Measurements from ENCODE around the gene EMID1.

EMID1 gene

GRCh38 chr22:29260601-29261315 lies 55.1 kb downstream of the EMID1 start:
- DNase-seq (ENCODE audit: low read depth) = no peak

- DNase-seq (ENCODE audit: low read depth) = no peak
These were observed 58.1 kb downstream of the EMID1 start for GRCh38 chr22:29263791-29264276.

GRCh38 chr22:29265305-29265704 lies 59.6 kb downstream of the EMID1 start:
- no peak for DNase-seq (ENCODE audit: low read depth)

- no peak for DNase-seq (ENCODE audit: low read depth)
These were observed 60.2 kb downstream of the EMID1 start for GRCh38 chr22:29265929-29266328.

- DNase-seq (ENCODE audit: low read depth) = no peak
These were observed 61.1 kb downstream of the EMID1 start for GRCh38 chr22:29266564-29267461.

GRCh38 chr22:29267462-29267857 lies 61.8 kb downstream of the EMID1 start:
- no peak for DNase-seq (ENCODE audit: low read depth)

GRCh38 chr22:29267858-29268510 lies 62.3 kb downstream of the EMID1 start, which contains the start of the genes EWSR1 and RHBDD3:
Gene EWSR1, plus strand, starts transcription at chr22:29268268. Its CDS starts 69 bp downstream, at chr22:29268337.
Gene RHBDD3, minus strand, starts transcription at chr22:29267981. Its CDS starts 2,355 bp downstream, at chr22:29265626.
- peak; percentile 93 for DNase-seq (ENCODE audit: low read depth)

- DNase-seq (ENCODE audit: low read depth) = peak; percentile 21
These were observed 63.0 kb downstream of the EMID1 start for GRCh38 chr22:29268511-29269229.

GRCh38 chr22:29269230-29269604 lies 63.5 kb downstream of the EMID1 start:
- no peak for DNase-seq (ENCODE audit: low read depth)

GRCh38 chr22:29269731-29270474 lies 64.2 kb downstream of the EMID1 start:
- DNase-seq (ENCODE audit: low read depth) = no peak

- DNase-seq (ENCODE audit: low read depth) = no peak
These were observed 65.0 kb downstream of the EMID1 start for GRCh38 chr22:29270475-29271271.

- no peak for DNase-seq (ENCODE audit: low read depth)
These were observed 66.9 kb downstream of the EMID1 start for GRCh38 chr22:29272624-29273023.

GRCh38 chr22:29275167-29275566 lies 69.5 kb downstream of the EMID1 start:
- DNase-seq (ENCODE audit: low read depth) = no peak

- no peak for DNase-seq (ENCODE audit: low read depth)
These were observed 70.3 kb downstream of the EMID1 start for GRCh38 chr22:29275819-29276565.

- no peak for DNase-seq (ENCODE audit: low read depth)
These were observed 72.2 kb downstream of the EMID1 start for GRCh38 chr22:29277927-29278326.

GRCh38 chr22:29284196-29284595 lies 78.5 kb downstream of the EMID1 start:
- no peak for DNase-seq (ENCODE audit: low read depth)

- DNase-seq (ENCODE audit: low read depth) = no peak
These were observed 83.1 kb downstream of the EMID1 start for GRCh38 chr22:29288837-29289236.

GRCh38 chr22:29290061-29290460 lies 84.4 kb downstream of the EMID1 start:
- no peak for DNase-seq (ENCODE audit: low read depth)

- no peak for DNase-seq (ENCODE audit: low read depth)
These were observed 85.5 kb downstream of the EMID1 start for GRCh38 chr22:29291215-29291614.

All from stimulated activated CD8-positive, alpha-beta memory T cell treated with anti-CD3 and anti-CD28 coated beads, Interleukin-12 subunit alpha, Interleukin-12 subunit beta, amount 100 ng/mL, for 4 hours (primary cell).